GM18508 (cell line): Measurements from ENCODE around the gene LRP2.

Experiments used
- ATAC-seq: cut with Tn5 transposase; IDR thresholded peaks from one replicate; pipeline ENCODE4 v1.9.1; 2021; ENCODE audit warnings: moderate number of reproducible peaks; ENCODE audit not compliant: insufficient read depth, unreplicated experiment

The LRP2 gene

DNA sequence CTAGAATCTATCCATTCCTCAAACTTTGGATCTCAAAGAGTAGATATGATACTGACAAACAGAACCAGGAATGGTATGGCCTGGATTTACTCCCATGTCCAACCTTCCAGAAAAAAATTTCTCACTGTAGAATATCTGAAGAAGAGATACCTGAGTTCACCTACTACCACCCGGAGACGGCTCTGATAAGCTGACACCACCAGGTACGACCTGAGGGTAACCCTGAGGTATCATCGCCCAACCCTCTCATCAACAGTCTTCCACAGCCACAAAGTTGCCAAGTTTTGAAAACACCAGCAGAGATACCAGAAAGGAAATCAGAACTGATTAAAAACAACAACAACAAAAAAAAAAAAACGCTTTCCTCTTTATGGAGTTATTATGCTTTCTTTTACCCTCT, 102.9 kb downstream of the LRP2 start:
- no peak for ATAC-seq

- no peak for ATAC-seq
Observed at GRCh38 chr2:169258045-169258601, 104.2 kb downstream of the LRP2 start.

DNA sequence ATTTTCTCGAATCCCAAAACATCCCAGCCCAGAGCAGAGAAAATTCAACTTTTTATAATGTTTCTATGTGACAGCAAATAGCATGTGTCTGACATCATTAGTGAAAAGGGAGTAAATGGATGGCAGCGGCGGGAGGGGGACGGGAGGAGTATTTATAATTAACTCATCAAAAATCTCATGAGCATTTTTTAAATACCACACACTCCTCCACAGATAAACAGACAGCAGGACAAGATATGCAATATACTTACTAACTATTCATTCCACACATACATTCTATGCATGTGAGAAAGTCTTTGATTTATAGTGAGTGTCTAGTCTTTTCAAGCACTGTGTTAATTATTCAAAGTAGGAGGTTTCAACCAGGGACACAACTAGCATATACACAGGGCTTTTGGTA, 107.6 kb downstream of the LRP2 start:
- no peak for ATAC-seq

DNA sequence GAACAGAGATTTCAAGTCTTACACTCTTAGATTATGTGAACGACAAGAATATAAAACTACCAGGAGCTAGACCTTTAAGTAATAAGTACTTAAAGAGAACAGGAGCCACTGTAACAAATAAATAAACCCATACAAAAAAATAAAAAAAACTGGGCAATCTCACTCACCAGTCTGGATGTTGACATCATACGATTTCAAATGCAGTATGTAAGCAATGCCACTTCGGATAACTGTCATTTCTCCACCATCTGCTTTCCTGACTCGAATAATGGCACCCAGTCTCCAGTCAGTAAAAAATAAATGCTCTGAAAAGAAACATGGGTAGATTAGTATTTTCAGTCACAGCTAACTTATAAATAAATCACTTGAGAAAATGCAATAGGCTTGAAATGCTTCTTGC, 115.1 kb downstream of the LRP2 start:
- no peak for ATAC-seq

GRCh38 chr2:169240405-169240804, 121.9 kb downstream of the LRP2 start:
- no peak for ATAC-seq

DNA sequence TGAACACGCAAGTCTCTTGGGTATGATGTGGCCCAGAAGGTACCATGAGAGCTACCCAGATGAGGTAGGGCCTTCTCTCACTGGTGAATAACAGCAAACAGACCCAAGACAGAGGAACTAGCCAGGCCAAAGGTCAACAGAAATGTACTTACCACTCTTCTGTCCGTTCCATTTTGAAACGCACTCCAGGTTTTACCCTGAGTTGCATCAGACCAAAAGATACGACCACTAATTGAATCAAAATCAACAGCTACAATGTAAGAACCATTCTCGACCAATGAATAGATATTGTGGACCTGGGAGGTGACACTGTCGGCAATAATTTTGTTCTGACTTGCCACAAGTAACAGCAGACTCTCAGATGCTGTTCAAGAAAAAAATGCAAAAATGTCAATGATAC, 124.4 kb downstream of the LRP2 start:
- ATAC-seq = no peak

DNA sequence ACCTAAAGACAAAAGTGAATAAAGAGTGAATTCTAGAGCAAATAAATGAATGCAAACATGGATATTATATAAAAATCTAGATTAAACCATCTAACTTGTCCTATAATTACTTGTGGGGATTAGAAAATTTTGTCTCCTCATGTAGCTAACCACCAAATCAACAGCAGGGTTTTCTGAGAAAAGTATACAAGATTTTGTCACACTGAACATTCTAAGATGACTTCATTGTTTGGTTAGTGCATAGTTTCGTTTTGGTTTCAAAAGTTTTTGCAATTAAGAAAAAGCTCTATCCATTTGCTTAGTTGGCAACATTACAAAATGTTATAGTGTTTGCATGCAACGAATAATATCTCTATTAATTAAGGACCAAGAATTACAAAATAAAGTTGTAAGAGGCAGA, 125.0 kb downstream of the LRP2 start:
- ATAC-seq = no peak

DNA sequence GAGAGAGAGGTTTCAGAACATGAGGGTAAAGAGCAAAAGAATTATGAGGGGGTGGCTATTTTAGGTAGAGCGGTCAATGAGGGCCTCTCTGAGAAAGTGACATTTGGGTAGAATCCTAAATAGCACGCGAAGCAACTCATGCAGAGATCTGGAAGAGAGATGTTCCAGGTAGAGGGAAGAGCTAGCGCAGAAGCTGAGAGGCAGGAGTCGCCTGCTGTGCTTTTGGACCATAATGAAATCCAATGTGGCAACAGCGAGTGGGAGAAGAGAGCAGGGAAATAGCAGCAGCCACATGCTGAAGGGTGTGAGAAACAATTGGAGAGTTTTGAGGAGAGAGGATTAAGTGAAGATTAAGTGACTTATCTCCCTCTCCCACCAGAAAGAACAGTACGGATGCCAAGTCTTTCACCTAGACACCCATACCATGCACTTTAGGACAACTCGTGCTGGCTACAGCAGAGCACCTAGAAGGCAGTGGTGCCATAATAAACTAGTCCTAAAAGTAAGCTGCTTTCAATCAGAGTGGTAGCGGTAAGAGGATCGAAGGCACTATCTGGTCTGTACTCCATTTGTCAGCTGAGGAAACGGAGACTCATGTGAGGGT, 129.7 kb downstream of the LRP2 start:
- ATAC-seq = no peak

DNA sequence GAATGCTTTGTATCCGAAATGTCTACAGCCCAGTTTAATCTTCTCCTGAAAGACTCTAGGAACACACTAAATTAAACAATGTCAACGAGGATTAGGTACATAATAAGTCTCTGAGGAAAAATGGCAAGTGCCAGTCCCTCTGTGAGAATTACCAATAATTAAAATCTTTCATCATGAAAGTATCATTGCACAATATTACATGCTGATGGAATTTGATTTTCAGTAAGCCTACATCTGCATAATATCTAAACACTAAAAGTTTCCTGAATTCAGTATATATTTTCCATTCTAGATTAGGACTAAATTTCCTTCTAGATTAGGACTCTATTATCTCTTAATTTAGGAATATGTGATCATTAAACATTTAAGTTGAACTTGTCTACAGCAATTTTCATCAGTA, 132.1 kb downstream of the LRP2 start:
- ATAC-seq = no peak

- no peak for ATAC-seq
Observed at GRCh38 chr2:169229590-169229989, 132.7 kb downstream of the LRP2 start.

DNA sequence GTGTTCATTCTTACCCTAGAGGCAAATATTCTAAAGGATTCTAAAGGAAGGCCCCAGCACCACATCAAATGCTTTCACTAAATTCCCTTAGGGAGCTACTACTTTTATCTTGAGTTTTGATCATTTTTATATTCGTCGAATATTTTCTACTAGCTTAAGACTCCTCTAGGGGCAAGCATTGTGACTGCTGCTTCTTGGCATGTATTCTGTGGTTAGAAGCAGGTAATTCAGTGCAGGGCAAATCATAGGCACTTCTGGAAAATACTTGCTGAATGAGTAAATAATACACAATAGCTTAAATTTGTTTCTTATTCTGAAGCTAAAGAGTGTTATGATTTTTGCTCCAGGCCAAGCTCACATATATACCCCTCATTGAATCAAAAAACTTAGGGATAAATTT, 136.4 kb downstream of the LRP2 start:
- no peak for ATAC-seq

DNA sequence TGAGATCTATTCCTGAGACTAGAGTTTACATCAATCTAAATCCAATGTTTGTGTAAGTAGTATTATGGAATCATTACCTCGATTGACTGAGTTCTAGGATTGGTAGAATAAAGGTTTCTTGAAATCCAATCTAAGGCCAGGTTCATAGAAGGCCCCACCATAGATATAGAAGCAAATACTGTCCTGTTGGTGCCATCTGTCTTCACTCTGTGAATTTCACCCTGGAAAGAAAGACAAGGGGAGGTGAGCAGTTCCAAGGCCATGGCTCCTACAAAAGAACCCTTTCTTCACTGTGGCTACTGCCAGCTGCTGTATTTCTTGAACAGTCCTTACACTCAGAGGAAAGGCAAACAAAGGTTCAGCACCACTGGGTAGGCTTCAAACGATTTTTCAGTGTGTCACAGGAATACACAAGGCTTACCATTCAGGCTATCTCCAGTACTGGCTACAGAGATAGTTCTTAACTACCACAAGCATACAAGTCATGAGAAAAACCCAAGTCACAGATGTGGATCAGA, 137.0 kb downstream of the LRP2 start:
- ATAC-seq = no peak

DNA sequence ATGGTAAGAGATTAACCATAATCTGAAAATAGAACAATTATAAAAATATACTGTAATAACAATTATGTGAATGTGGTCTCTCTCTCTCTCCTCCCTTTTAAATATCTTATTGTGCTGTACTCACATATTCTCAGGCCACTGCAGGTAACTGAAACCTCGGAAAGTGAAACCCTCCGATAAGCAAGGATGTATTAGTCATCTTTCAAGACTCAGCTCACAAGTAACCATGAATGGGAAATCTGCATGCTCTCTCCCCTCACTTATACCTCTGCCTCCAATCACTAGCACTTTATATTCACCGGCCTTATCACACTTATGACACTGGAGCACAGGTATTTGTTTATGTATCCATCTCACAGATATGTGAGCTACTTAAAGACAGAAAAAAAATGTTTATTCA, 139.7 kb downstream of the LRP2 start:
- ATAC-seq = peak; percentile 90

GRCh38 chr2:169221745-169222369, 140.5 kb downstream of the LRP2 start:
- no peak for ATAC-seq

DNA sequence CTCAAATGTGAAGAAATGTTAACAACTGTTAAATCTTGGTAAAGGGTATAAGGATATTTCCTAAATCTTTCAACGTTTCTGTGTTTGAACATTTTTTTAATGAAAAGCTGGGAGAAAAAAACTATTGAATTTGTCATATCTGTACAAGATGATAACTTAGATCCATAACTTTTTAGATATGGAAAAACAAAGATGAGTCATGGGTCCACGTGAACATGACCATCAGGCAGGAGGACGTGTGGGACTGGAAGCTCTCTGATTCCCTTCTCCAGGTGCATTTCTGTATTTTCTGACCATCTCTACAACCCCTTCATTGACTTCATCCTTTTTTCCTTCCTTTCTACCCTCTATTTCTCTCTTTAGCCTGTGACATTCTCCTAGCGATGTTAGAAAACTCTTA, 151.4 kb downstream of the LRP2 start:
- ATAC-seq = no peak

DNA sequence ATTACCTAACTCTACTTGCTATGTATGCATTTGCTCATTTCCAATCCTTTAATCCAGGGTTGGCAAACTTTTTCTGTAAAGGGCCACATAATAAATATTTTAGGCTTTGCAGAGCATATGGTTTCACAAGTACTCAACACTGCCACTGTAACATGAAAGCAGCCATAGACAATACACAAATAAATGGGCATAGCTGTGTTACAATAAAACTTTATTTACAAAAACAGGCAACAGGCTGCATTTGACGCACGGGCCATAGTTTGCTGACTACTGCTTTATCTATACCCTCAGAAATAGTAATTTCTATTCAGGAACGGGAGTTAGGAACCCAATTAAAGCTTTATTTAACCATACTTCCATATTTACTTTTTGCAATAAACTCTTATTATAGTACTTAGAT, 154.3 kb downstream of the LRP2 start:
- no peak for ATAC-seq

- ATAC-seq = no peak
Observed at GRCh38 chr2:169205176-169205575, 157.2 kb downstream of the LRP2 start.

DNA sequence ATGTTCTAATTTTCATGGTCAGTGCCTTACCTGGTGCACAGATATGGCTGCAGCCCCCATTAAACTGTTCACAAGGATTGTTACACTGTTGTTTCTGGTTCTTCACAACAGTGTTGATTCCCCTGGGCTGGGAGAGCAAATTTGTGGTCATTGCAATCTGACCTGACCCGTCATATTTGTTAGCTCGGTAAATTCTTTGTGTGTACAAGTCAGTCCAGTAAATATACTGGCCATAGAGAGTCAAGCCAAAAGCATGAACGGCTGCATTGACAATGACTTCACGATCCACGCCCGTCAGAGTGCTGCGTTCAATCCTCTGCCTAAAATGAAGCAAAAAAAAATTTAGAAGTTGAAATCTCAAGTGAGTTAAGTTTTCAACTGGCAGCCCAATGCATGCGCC, 158.4 kb downstream of the LRP2 start:
- ATAC-seq = no peak

- ATAC-seq = no peak
Observed at GRCh38 chr2:169200756-169201155, 161.6 kb downstream of the LRP2 start.

DNA sequence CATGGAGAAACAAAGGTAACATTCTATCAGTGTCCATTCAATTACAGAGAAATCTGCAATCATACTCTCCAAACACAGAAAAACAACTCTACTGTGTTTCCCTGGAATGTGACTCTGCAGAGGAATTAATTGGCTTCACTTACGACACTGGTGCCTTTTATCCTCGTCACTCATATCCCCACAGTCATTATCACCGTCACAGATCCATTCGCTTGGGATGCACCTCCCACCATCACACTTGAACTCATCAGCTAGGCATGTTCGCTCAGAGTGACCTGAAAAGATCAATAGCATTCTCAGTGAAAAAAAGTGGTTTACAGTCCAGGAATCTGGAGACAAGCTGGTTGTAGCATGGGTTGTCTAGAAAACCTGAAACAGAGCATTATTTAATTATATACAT, 168.7 kb downstream of the LRP2 start:
- ATAC-seq = no peak

GRCh38 chr2:169190197-169190775, 172.0 kb downstream of the LRP2 start:
- ATAC-seq = no peak

DNA sequence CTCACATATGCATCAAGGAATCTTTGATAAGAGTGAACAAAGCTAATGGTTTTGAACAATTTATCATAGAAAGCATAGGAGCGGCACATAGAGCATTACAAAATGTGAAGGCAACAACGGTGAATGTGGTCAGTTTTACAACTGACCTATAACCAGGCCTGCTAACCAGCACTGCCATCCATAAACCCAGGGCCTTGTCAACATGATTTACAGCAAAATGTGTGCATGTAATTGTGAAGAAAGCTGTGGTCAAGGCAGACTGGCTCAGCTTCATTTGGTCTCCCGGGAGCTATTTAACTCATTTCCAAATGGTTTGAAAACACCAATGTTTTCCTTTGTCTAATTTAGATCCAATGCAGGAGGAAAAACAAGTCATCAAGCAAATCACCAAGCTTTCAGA, 173.2 kb downstream of the LRP2 start:
- no peak for ATAC-seq
